Mesendoderm (in vitro differentiated cells): Measurements from ENCODE around the gene OR7C1. TPM values are rescaled to one million over a fixed set of nuclear protein-coding genes. Genes with fewer than 3 reads are reported as not detected.

Experiments
- DNase-seq: peaks from one replicate; pipeline ENCODE4 v3.0.0; 2013
- H2AK5ac ChIP-seq: 2 replicates; pipeline ENCODE4 v1.6.1; 2013; ENCODE audit warnings: low read length, inconsistent platforms
- H2BK120ac ChIP-seq: 2 replicates; pipeline ENCODE4 v1.6.1; 2013; ENCODE audit warnings: low read depth, mild to moderate bottlenecking, low read length, moderate library complexity, mixed read lengths
- H2BK15ac ChIP-seq: replicated peaks from 2 replicates; pipeline ENCODE4 v1.6.1; 2013; ENCODE audit warnings: low read depth, mild to moderate bottlenecking, moderate library complexity
- H2BK5ac ChIP-seq: 2 replicates; pipeline ENCODE4 v1.6.1; 2013; ENCODE audit warnings: low read length, inconsistent platforms
- H3K18ac ChIP-seq: 2 replicates; pipeline ENCODE4 v1.6.1; 2013; ENCODE audit warnings: mild to moderate bottlenecking, low read length, mixed read lengths
- H3K23ac ChIP-seq: one replicate; pipeline ENCODE4 v1.6.1; 2013; ENCODE audit warnings: low read length
- H3K27ac ChIP-seq: 2 replicates; pipeline ENCODE4 v1.5.1; 2013; ENCODE audit warnings: low read depth, mild to moderate bottlenecking, inconsistent platforms, low read length, moderate library complexity
- H3K27me3 ChIP-seq: 2 replicates; pipeline ENCODE4 v1.6.1; 2013; ENCODE audit warnings: low read length, control low read depth, mild to moderate bottlenecking, inconsistent platforms; ENCODE audit not compliant: insufficient read depth, poor library complexity
- H3K36me3 ChIP-seq: 2 replicates; pipeline ENCODE4 v1.6.1; 2013; ENCODE audit warnings: low read length, inconsistent platforms; ENCODE audit not compliant: control insufficient read depth, insufficient read depth
- H3K4ac ChIP-seq: one replicate; pipeline ENCODE4 v1.6.1; 2013; ENCODE audit warnings: low read depth, mild to moderate bottlenecking, low read length, moderate library complexity
- H3K4me1 ChIP-seq: 2 replicates; pipeline ENCODE4 v1.6.1; 2013; ENCODE audit warnings: low read depth, low read length, inconsistent platforms; ENCODE audit not compliant: control insufficient read depth
- H3K4me2 ChIP-seq: 2 replicates; pipeline ENCODE4 v1.6.1; 2013; ENCODE audit warnings: low read length
- H3K4me3 ChIP-seq: 2 replicates; pipeline ENCODE4 v1.5.1; 2013; ENCODE audit warnings: mild to moderate bottlenecking, low read length
- H3K56ac ChIP-seq: one replicate; pipeline ENCODE4 v1.6.1; 2013; ENCODE audit warnings: low read length
- H3K79me1 ChIP-seq: 2 replicates; pipeline ENCODE4 v1.6.1; 2013; ENCODE audit warnings: low read length, inconsistent platforms
- H3K79me2 ChIP-seq: 2 replicates; pipeline ENCODE4 v1.6.1; 2013; ENCODE audit warnings: mild to moderate bottlenecking, low read length; ENCODE audit not compliant: control insufficient read depth, insufficient read depth
- H3K9ac ChIP-seq: 2 replicates; pipeline ENCODE4 v1.6.1; 2013; ENCODE audit warnings: low read length, inconsistent platforms
- H4K5ac ChIP-seq: one replicate; pipeline ENCODE4 v1.6.1; 2013; ENCODE audit warnings: low read length
- H4K8ac ChIP-seq: one replicate; pipeline ENCODE4 v1.6.1; 2013; ENCODE audit warnings: low read depth, mild to moderate bottlenecking, control low read depth, low read length, moderate library complexity
- WGBS: extraction: QIAGEN DNeasy Blood & Tissue Kit; methylation state at CpG from one replicate; pipeline ENCODE4 v1.1.7; 2013; ENCODE audit warnings: low lambda C conversion rate, missing lambda C conversion rate; ENCODE audit not compliant: insufficient coverage; ENCODE audit errors: extremely low coverage; 5-methylcytosine and 5-hydroxymethylcytosine counted together
- polyA plus RNA-seq, 2 experiments: library from polyadenylated mRNA; stranded (reverse); fragments of 200-250 nt; gene quantifications; one replicate each; pipeline ENCODE4 v1.2.3, GENCODE V29; 2013

The OR7C1 gene
- not detected for polyA plus RNA-seq (2013, experiment 1 of 2)
- not detected for polyA plus RNA-seq (2013, experiment 2 of 2)

DNA sequence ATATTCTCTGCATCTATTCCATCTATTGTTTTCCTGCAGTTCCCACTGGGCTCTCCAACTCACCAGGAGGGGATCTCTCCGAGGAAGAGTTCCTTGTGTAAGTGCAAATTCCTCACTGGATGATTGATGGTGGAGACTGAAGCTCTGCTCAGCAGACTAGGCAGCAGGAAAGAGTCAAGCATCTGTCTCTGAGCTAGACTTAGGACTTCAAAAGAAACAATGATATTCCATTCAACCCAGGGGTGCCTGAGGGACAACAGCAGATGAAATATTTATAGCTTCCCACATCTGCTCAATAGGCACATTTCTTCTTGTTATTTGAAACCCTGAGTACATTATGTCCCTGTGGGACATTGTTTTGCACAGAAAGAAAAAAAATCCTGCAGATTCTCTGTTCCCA is at the start of gene OR7C1, which contains the start of gene OR7A5:
Gene OR7C1, minus strand, starts transcription at position 175 of the 400 bp plus-strand sequence. CDS start 35,049 bp downstream, outside the sequence.
Gene OR7A5, minus strand, starts transcription at position 175 of the 400 bp plus-strand sequence. CDS start 6,944 bp downstream, outside the sequence.
- Histone ChIP-seq H2AK5ac (no peak within 1 kb of the TSS), H4K5ac (no peak within 1 kb of the TSS), H2BK120ac (no peak within 1 kb of the TSS), H3K4me1 (no peaks in the 10 kb centered on the region), H3K56ac (no peak within 1 kb of the TSS), H3K4me3 (no peak within 1 kb of the TSS), H3K4ac (no peak within 1 kb of the TSS), H4K8ac (no peak within 1 kb of the TSS), H2BK5ac (no peak within 1 kb of the TSS), H3K9ac (no peak within 1 kb of the TSS), H3K79me2 (no peaks in the 10 kb centered on the region), H3K18ac (no peak within 1 kb of the TSS), H2BK15ac (no peak within 1 kb of the TSS), H3K27me3 (no peaks in the 10 kb centered on the region), H3K36me3 (no peaks in the 10 kb centered on the region), H3K23ac (no peak within 1 kb of the TSS), H3K79me1 (no peaks in the 10 kb centered on the region), H3K4me2 (no peak within 1 kb of the TSS), H3K27ac (no peak within 1 kb of the TSS)
- no peak for DNase-seq
- no CpG with 5 or more reads among the region's 1 CpG for WGBS

- no peaks in the 10 kb centered on the region for H3K27me3 ChIP-seq
- no peak overlapping the region for H2BK15ac ChIP-seq
- no peak overlapping the region for H3K56ac ChIP-seq
- no peak overlapping the region for H3K18ac ChIP-seq
- WGBS = no CpG with 5 or more reads among the region's 4 CpGs
- H3K23ac ChIP-seq = no peak overlapping the region
- no peaks in the 10 kb centered on the region for H3K79me2 ChIP-seq
- peak; percentile 0 for DNase-seq
- H3K4me3 ChIP-seq = no peak overlapping the region
- no peaks in the 10 kb centered on the region for H3K4me1 ChIP-seq
- no peak overlapping the region for H3K9ac ChIP-seq
- no peak overlapping the region for H2BK5ac ChIP-seq
- no peak overlapping the region for H3K4me2 ChIP-seq
- H3K27ac ChIP-seq = no peak overlapping the region
- no peaks in the 10 kb centered on the region for H3K79me1 ChIP-seq
- H2AK5ac ChIP-seq = no peak overlapping the region
- H4K5ac ChIP-seq = no peak overlapping the region
- H3K36me3 ChIP-seq = no peaks in the 10 kb centered on the region
- H3K4ac ChIP-seq = no peak overlapping the region
- no peak overlapping the region for H4K8ac ChIP-seq
- no peak overlapping the region for H2BK120ac ChIP-seq
These were observed 36.7 kb upstream of the OR7C1 start for GRCh38 chr19:14871619-14872230.

GRCh38 chr19:14868497-14868896 is 33.5 kb upstream of the OR7C1 start:
- Histone ChIP-seq H3K4me1 (no peaks in the 10 kb centered on the region), H4K8ac (no peak overlapping the region), H2BK15ac (no peak overlapping the region), H3K36me3 (no peaks in the 10 kb centered on the region), H3K79me2 (no peaks in the 10 kb centered on the region), H2BK120ac (no peak overlapping the region), H3K27ac (no peak overlapping the region), H3K4me2 (no peak overlapping the region), H3K9ac (no peak overlapping the region), H2AK5ac (no peak overlapping the region), H3K4ac (no peak overlapping the region), H3K23ac (no peak overlapping the region), H3K27me3 (no peaks in the 10 kb centered on the region), H3K4me3 (no peak overlapping the region), H3K18ac (no peak overlapping the region), H4K5ac (no peak overlapping the region), H2BK5ac (no peak overlapping the region), H3K79me1 (no peaks in the 10 kb centered on the region), H3K56ac (no peak overlapping the region)
- DNase-seq = no peak
- no CpG with 5 or more reads among the region's 5 CpGs for WGBS

DNA sequence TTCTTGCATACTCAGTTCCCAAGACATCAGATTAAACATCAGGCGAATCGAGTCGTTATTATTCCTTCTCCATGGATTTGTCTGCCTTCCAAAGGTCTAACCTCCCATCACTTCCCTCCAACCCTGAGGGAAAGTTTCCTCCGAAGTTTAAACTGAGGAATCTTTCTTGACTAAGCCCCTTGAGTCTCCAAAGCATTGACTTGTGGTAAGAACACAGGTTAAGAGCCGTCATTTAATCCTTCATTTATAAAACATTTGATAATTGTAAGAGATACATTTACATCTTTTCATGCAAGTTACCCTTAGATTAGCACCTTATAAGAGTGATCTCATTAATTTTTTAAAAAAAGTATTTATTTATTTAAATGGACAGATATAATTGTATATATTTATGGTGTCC is 13.8 kb upstream of the OR7C1 start, which contains the start of gene OR7A10:
Gene OR7A10, minus strand, starts transcription at position 101 of the 400 bp plus-strand sequence. CDS start 7,045 bp downstream, outside the sequence.
- Histone ChIP-seq H3K56ac (no peak within 1 kb of the TSS), H2BK15ac (no peak within 1 kb of the TSS), H2BK120ac (no peak within 1 kb of the TSS), H3K27ac (no peak within 1 kb of the TSS), H2AK5ac (no peak within 1 kb of the TSS), H3K4me3 (no peak within 1 kb of the TSS), H3K79me2 (no peaks in the 10 kb centered on the region), H3K27me3 (no peaks in the 10 kb centered on the region), H2BK5ac (no peak within 1 kb of the TSS), H4K8ac (no peak within 1 kb of the TSS), H3K18ac (no peak within 1 kb of the TSS), H3K9ac (no peak within 1 kb of the TSS), H3K4me2 (no peak within 1 kb of the TSS), H3K36me3 (no peaks in the 10 kb centered on the region), H3K4me1 (no peaks in the 10 kb centered on the region), H3K79me1 (no peaks in the 10 kb centered on the region), H3K4ac (no peak within 1 kb of the TSS), H4K5ac (no peak within 1 kb of the TSS), H3K23ac (no peak within 1 kb of the TSS)
- no CpG with 5 or more reads among the region's 5 CpGs for WGBS
- no peak for DNase-seq

DNA sequence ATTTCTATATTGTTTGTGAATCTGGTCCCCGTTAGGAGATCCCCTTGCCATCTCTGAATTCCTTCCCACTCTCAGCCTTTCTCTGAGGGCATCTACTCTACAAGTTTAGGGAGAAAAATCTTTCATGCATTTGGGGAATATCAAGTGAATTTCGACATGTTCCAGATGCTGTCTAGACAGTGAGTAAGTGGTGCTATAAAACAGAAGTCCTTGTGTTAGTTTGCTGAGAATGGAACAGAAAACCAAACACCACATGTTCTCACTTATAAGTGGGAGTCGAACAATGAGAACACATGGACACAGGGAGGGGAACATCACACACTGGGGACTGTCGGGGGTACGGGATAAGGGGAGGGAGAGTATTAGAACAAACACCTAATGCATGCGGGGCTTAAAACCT is 8.6 kb upstream of the OR7C1 start:
- Histone ChIP-seq H2BK120ac (no peak overlapping the region), H3K4me1 (no peaks in the 10 kb centered on the region), H2AK5ac (no peak overlapping the region), H3K4me3 (no peak overlapping the region), H2BK15ac (no peak overlapping the region), H3K79me1 (no peaks in the 10 kb centered on the region), H3K4ac (no peak overlapping the region), H3K23ac (no peak overlapping the region), H4K5ac (no peak overlapping the region), H3K18ac (no peak overlapping the region), H3K79me2 (no peaks in the 10 kb centered on the region), H3K4me2 (no peak overlapping the region), H3K27me3 (no peaks in the 10 kb centered on the region), H3K27ac (no peak overlapping the region), H4K8ac (no peak overlapping the region), H3K56ac (no peak overlapping the region), H2BK5ac (no peak overlapping the region), H3K36me3 (no peaks in the 10 kb centered on the region), H3K9ac (no peak overlapping the region)
- no peak for DNase-seq
- no CpG with 5 or more reads among the region's 6 CpGs for WGBS

GRCh38 chr19:14843169-14843568 is 8.2 kb upstream of the OR7C1 start:
- Histone ChIP-seq H3K56ac (no peak overlapping the region), H3K27me3 (no peaks in the 10 kb centered on the region), H3K9ac (no peak overlapping the region), H3K23ac (no peak overlapping the region), H2BK15ac (no peak overlapping the region), H4K5ac (no peak overlapping the region), H2BK5ac (no peak overlapping the region), H2BK120ac (no peak overlapping the region), H3K4me3 (no peak overlapping the region), H3K27ac (no peak overlapping the region), H2AK5ac (no peak overlapping the region), H3K4ac (no peak overlapping the region), H3K79me1 (no peaks in the 10 kb centered on the region), H4K8ac (no peak overlapping the region), H3K79me2 (no peaks in the 10 kb centered on the region), H3K18ac (no peak overlapping the region), H3K4me1 (no peaks in the 10 kb centered on the region), H3K36me3 (no peaks in the 10 kb centered on the region), H3K4me2 (no peak overlapping the region)
- DNase-seq = no peak
- WGBS = no CpG with 5 or more reads among the region's 2 CpGs
